WTC11 (cell line): ENCODE results near the gene ZMAT2. TPM values are rescaled to one million over a fixed set of nuclear protein-coding genes. Genes with fewer than 3 reads are reported as not detected.
"Not testable (repeated sequence)": the region's sequence is repeated elsewhere in the genome, so short reads cannot be mapped to it uniquely, and the experiment has no call there.

ENCODE experiments used
- ATAC-seq: fragments of 200-7000 bp; cut with Tn5 transposase; 2 replicates; pipeline ENCODE4 v1.10.0; 2021; ENCODE audit warnings: mild to moderate bottlenecking, moderate library complexity
- CTCF ChIA-PET: fragments of 300-600 bp; sonication (Branson Sonifier 250); formaldehyde crosslinking; loops from one replicate; lab custom pipeline; 2021; ENCODE audit warnings: antibody characterized with exemption; lab: Charles Lee
- POLR2A ChIA-PET: fragments of 350-600 bp; sonication (Branson Sonifier 250); formaldehyde crosslinking; loops from one replicate; lab custom pipeline; 2021; ENCODE audit warnings: antibody characterized with exemption; lab: Charles Lee
- DNase-seq: peaks from one replicate; pipeline ENCODE4 v3.0.0; 2021; ENCODE audit warnings: low spot score
- H3K27ac Mint-ChIP-seq: 2 replicates; pipeline ENCODE4 v1.8.0; 2021; ENCODE audit warnings: mixed read lengths
- H3K27me3 Mint-ChIP-seq: 2 replicates; pipeline ENCODE4 v1.8.0; 2021; ENCODE audit warnings: low read depth, mild to moderate bottlenecking, moderate library complexity, mixed read lengths
- H3K36me3 Mint-ChIP-seq: 2 replicates; pipeline ENCODE4 v1.8.0; 2021; ENCODE audit warnings: mixed read lengths
- H3K4me1 Mint-ChIP-seq: 2 replicates; pipeline ENCODE4 v1.8.0; 2022; ENCODE audit warnings: mixed read lengths
- H3K4me3 Mint-ChIP-seq: 2 replicates; pipeline ENCODE4 v1.8.0; 2021; ENCODE audit warnings: mild to moderate bottlenecking, moderate library complexity, mixed read lengths
- H3K9me3 Mint-ChIP-seq: 2 replicates; pipeline ENCODE4 v1.8.0; 2021; ENCODE audit warnings: mixed read lengths
- ATF3 ChIP-seq: sonication (generic); formaldehyde crosslinking; conservative IDR thresholded peaks from 2 replicates; pipeline ENCODE4 v1.8.1; 2022; ENCODE audit warnings: mild to moderate bottlenecking, missing genetic modification reagents
- CDX4 ChIP-seq: fragments of 250-450 bp; sonication (Bioruptor Pico); IDR thresholded peaks from 2 replicates; pipeline ENCODE4 v1.9.0; 2021; ENCODE audit warnings: moderate library complexity, mild to moderate bottlenecking, inconsistent platforms, borderline replicate concordance
- CREM ChIP-seq: sonication (generic); formaldehyde crosslinking; IDR thresholded peaks from 2 replicates; pipeline ENCODE4 v1.8.1; 2022; ENCODE audit warnings: mild to moderate bottlenecking, missing genetic modification reagents, moderate library complexity
- FOXJ3 ChIP-seq: sonication (generic); formaldehyde crosslinking; IDR thresholded peaks from 2 replicates; pipeline ENCODE4 v1.9.0; 2021; ENCODE audit warnings: missing genetic modification reagents, mild to moderate bottlenecking, borderline replicate concordance
- IRF1 ChIP-seq: sonication (generic); formaldehyde crosslinking; IDR thresholded peaks from 2 replicates; pipeline ENCODE4 v1.8.0; 2023; ENCODE audit warnings: missing genetic modification reagents
- NFE2L1 ChIP-seq: sonication (generic); formaldehyde crosslinking; IDR thresholded peaks from 2 replicates; pipeline ENCODE4 v1.8.1; 2023; ENCODE audit warnings: missing genetic modification reagents
- NFYB ChIP-seq: sonication (generic); formaldehyde crosslinking; conservative IDR thresholded peaks from 2 replicates; pipeline ENCODE4 v1.8.0; 2022; ENCODE audit warnings: low read depth, missing genetic modification reagents
- RELA ChIP-seq: sonication (generic); formaldehyde crosslinking; IDR thresholded peaks from 2 replicates; pipeline ENCODE4 v1.8.1; 2022; ENCODE audit warnings: missing genetic modification reagents, mild to moderate bottlenecking, borderline replicate concordance
- SMAD3 ChIP-seq: sonication (generic); formaldehyde crosslinking; IDR thresholded peaks from 2 replicates; pipeline ENCODE4 v1.8.0; 2022; ENCODE audit warnings: missing genetic modification reagents, mild to moderate bottlenecking, borderline replicate concordance
- SOX15 ChIP-seq: fragments of 250-450 bp; sonication (Bioruptor Pico); IDR thresholded peaks from 2 replicates; pipeline ENCODE4 v1.9.0; 2021; ENCODE audit warnings: mild to moderate bottlenecking
- SP1 ChIP-seq: sonication (generic); formaldehyde crosslinking; conservative IDR thresholded peaks from 2 replicates; pipeline ENCODE4 v1.8.1; 2022; ENCODE audit warnings: missing genetic modification reagents
- ZNF219 ChIP-seq: sonication (generic); formaldehyde crosslinking; IDR thresholded peaks from 2 replicates; pipeline ENCODE4 v1.8.0; 2023; ENCODE audit warnings: missing genetic modification reagents, mild to moderate bottlenecking, borderline replicate concordance
- ZNF317 ChIP-seq: sonication (generic); formaldehyde crosslinking; IDR thresholded peaks from 2 replicates; pipeline ENCODE4 v1.8.1; 2023; ENCODE audit warnings: low read depth, mild to moderate bottlenecking, moderate library complexity, missing genetic modification reagents, borderline replicate concordance
- ZNF396 ChIP-seq: fragments of 250-450 bp; sonication (Bioruptor Pico); IDR thresholded peaks from 2 replicates; pipeline ENCODE4 v1.8.0; 2021; ENCODE audit warnings: mild to moderate bottlenecking, moderate library complexity, borderline replicate concordance
- ZNF416 ChIP-seq: fragments of 250-450 bp; sonication (Bioruptor Pico); IDR thresholded peaks from 2 replicates; pipeline ENCODE4 v1.9.0; 2021; ENCODE audit warnings: mild to moderate bottlenecking, inconsistent platforms
- ZNF425 ChIP-seq: fragments of 250-450 bp; sonication (Bioruptor Pico); conservative IDR thresholded peaks from 2 replicates; pipeline ENCODE4 v1.9.0; 2021; ENCODE audit warnings: mild to moderate bottlenecking
- ZNF512 ChIP-seq: sonication (generic); formaldehyde crosslinking; IDR thresholded peaks from 2 replicates; pipeline ENCODE4 v1.8.1; 2022; ENCODE audit warnings: missing genetic modification reagents, borderline replicate concordance
- ZNF532 ChIP-seq: fragments of 250-450 bp; sonication (Bioruptor Pico); IDR thresholded peaks from 2 replicates; pipeline ENCODE4 v1.9.0; 2021; ENCODE audit warnings: mild to moderate bottlenecking, borderline replicate concordance
- total RNA-seq: library from RNA; stranded (reverse); gene quantifications from 3 replicates; pipeline ENCODE4 v1.2.3, GENCODE V29; 2021

The ZMAT2 gene
- total RNA-seq, 1 experiment from 2014 or later: 57.2 TPM

- TF ChIP-seq SMAD3 (CRISPR knock-in tag) (no peak), NFYB (no peak), ZNF425 (CRISPR knock-in tag) (no peak), FOXJ3 (CRISPR knock-in tag) (no peak), ZNF416 (CRISPR knock-in tag) (no peak), SOX15 (CRISPR knock-in tag) (no peak), ATF3 (no peak), RELA (CRISPR knock-in tag) (no peak), ZNF532 (CRISPR knock-in tag) (no peak)
These were observed 7.6 kb downstream of the ZMAT2 start (continued) for GRCh38 chr5:140707812-140708211.

GRCh38 chr5:140708787-140709186 lies 8.5 kb downstream of the ZMAT2 start:
- H3K9me3 Mint-ChIP-seq, H3K4me3 Mint-ChIP-seq, CTCF ChIA-PET, DNase-seq, H3K27ac Mint-ChIP-seq, H3K27me3 Mint-ChIP-seq, ATAC-seq, H3K4me1 Mint-ChIP-seq: not testable (repeated sequence)
- H3K36me3 Mint-ChIP-seq: peaks cover 19% of the 10 kb centered on the region
- POLR2A ChIA-PET: interaction anchor here (1.2 kb wide), 1 partner anchor 9 kb away, joined by 3 read pairs; the partner anchor contains the start of gene ZMAT2

- CTCF ChIA-PET: interaction anchor here (0.6 to 1.6 kb wide), 13 partner anchors 9 to 466 kb away, joined by 3 to 12 read pairs (median 4); partner anchors contain the start of genes CD14, EIF4EBP3, HARS1 and HARS2
These were observed 10.8 kb downstream of the ZMAT2 start for GRCh38 chr5:140710899-140711552.

GRCh38 chr5:140711794-140712193 lies 11.5 kb downstream of the ZMAT2 start:
- Mint-ChIP-seq H3K36me3 (no peaks in the 10 kb centered on the region), H3K27me3 (no peaks in the 10 kb centered on the region), H3K4me1 (peaks cover 4% of the 10 kb centered on the region; the same call in 1 of the 2 replicates), H3K9me3 (no peaks in the 10 kb centered on the region), H3K27ac (no peak overlapping the region), H3K4me3 (peak overlapping the region; percentile 92)
- ATAC-seq: no peak
- POLR2A ChIA-PET: interaction anchor here (0.9 to 1.7 kb wide), 2 partner anchors 12 to 164 kb away, joined by 3 to 10 read pairs; partner anchors contain the start of genes EIF4EBP3 and ZMAT2
- CTCF ChIA-PET: interaction anchor here (0.6 to 1.6 kb wide), 8 partner anchors 8 to 467 kb away, joined by 3 to 12 read pairs (median 4); partner anchors contain the start of genes CD14, HARS1, HARS2 and TMCO6
- no peak for DNase-seq
- no peak for TF ChIP-seq IRF1 (CRISPR knock-in tag)
- no peak for TF ChIP-seq CDX4 (CRISPR knock-in tag)
- no peak for TF ChIP-seq ZNF512
- TF ChIP-seq CREM (CRISPR knock-in tag): no peak
- TF ChIP-seq SP1 (CRISPR knock-in tag): no peak
- TF ChIP-seq ZNF219 (CRISPR knock-in tag): no peak
- TF ChIP-seq ZNF317: no peak

More at GRCh38 chr5:140710899-140711552, 10.8 kb downstream of the ZMAT2 start:
- TF ChIP-seq NFE2L1 (peak; percentile 89), SP1 (CRISPR knock-in tag) (0 out of 2 replicates have a peak, but pooled peaks have one; percentile 22), ZNF396 (CRISPR knock-in tag) (no peak)
- Mint-ChIP-seq H3K27ac (peak overlapping the region; percentile 77), H3K27me3 (no peaks in the 10 kb centered on the region), H3K36me3 (peaks cover 3% of the 10 kb centered on the region), H3K4me3 (peak overlapping the region; percentile 92), H3K4me1 (peaks cover 4% of the 10 kb centered on the region; the same call in 1 of the 2 replicates), H3K9me3 (no peaks in the 10 kb centered on the region)
- POLR2A ChIA-PET: interaction anchor here (0.6 to 1.7 kb wide), 4 partner anchors 11 to 164 kb away, joined by 3 to 10 read pairs (median 4); partner anchors contain the start of genes DND1, EIF4EBP3, IK and NDUFA2
- peak; percentile 83 for ATAC-seq
- DNase-seq: peak; percentile 77
